Right lobe of liver (tissue), 4 donors: ENCODE data around the gene PCNT.

ENCODE experiments used
- POLR2A ChIP-seq: fragments of 450-650 bp; IDR thresholded peaks from one replicate; pipeline ENCODE4 v1.6.1; 2017; ENCODE audit warnings: antibody characterized with exemption, mild to moderate bottlenecking
- TF ChIP-seq, protein P1 (sequence below), 4 donors: fragments of 200-600 bp in 3 of 4; fragments of 450-650 bp in 1 of 4; IDR thresholded peaks; one replicate each; pipeline versions ENCODE4 v1.5.1 to v1.8.0; 2016 to 2022; ENCODE audit warnings: antibody characterized with exemption in 4 of 4, mild to moderate bottlenecking in 2 of 4
- donor health status: DM: no; HTN: no; CAD: no.
- donor health status: DM: no; HTN: no; CAD: no.
- donor health status: DM: no; HTN: yes; CAD: no.

DNA sequence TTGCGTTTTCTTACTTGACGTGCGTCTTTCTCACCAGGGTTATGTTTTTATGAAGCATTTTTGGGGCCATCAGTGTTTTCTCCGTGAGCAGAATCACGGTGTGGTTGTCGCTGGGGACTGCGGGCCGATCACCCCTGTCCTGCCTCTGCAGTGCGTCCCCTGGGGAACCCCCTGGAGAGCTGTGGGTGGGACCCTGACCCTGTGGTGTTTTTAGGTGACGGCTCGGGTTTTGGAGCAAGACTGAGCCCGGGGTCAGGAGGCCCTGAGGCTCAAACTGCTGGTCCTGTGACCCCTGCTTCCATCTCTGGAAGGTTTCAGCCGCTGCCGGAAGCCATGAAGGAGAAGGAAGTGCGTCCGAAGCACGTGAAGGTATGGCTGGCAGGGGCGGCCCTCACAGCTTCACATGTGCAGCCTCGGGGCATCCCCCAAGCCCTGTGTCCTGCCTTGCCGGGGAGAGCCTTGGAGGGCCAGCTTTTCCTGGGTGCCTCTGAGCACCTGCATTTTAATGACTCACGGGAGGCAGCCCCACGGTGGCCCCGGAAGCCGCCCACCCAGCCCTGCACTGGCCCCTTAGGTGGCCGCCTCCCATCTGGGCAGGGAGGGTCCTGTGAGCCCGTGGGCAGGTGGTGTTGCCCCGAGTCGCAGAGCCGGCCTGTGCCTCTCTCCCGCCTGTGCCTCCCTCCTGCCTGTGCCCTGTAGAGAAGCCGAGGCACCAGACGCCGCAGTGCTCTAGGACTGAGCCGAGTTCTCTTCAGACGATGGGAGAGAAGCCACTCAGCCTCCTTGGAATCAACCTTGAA is 98.0 kb downstream of the PCNT start:
- TF ChIP-seq, protein P1, sequence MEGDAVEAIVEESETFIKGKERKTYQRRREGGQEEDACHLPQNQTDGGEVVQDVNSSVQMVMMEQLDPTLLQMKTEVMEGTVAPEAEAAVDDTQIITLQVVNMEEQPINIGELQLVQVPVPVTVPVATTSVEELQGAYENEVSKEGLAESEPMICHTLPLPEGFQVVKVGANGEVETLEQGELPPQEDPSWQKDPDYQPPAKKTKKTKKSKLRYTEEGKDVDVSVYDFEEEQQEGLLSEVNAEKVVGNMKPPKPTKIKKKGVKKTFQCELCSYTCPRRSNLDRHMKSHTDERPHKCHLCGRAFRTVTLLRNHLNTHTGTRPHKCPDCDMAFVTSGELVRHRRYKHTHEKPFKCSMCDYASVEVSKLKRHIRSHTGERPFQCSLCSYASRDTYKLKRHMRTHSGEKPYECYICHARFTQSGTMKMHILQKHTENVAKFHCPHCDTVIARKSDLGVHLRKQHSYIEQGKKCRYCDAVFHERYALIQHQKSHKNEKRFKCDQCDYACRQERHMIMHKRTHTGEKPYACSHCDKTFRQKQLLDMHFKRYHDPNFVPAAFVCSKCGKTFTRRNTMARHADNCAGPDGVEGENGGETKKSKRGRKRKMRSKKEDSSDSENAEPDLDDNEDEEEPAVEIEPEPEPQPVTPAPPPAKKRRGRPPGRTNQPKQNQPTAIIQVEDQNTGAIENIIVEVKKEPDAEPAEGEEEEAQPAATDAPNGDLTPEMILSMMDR (IDR thresholded peaks at IDR 0.05) = no peak
- no peak for TF ChIP-seq POLR2A
